HEK293 (cell line): ENCODE results near the gene TPST1.
A peak's percentile ranks its signal among the peaks of the same experiment; 100 is the strongest.

Source experiments
- CTCF ChIA-PET: fragments of 350-600 bp; formaldehyde crosslinking; extraction: SDS; loops from one replicate; lab custom pipeline; 2021; ENCODE audit warnings: antibody characterized with exemption; lab: Yijun Ruan, JAX
- POLR2A ChIA-PET: fragments of 300-600 bp; formaldehyde crosslinking; extraction: SDS; loops from one replicate; lab custom pipeline; 2020; ENCODE audit warnings: antibody characterized with exemption, inconsistent platforms; lab: Yijun Ruan, JAX
- H3K27ac ChIP-seq: fragments of 200-500 bp; sonication (Bioruptor generic); 2 replicates; pipeline ENCODE4 v1.5.1; 2014; ENCODE audit warnings: low read depth, low read length, control low read depth, inconsistent platforms; ENCODE audit errors: extremely low read depth
- H3K36me3 ChIP-seq, 2 experiments: fragments of 200-500 bp in 1 of 2; sonication (Bioruptor generic) in 1 of 2; 1 replicate in 1 of 2; 2 replicates in 1 of 2; pipeline ENCODE4 v1.5.1; 2014 to 2017; ENCODE audit warnings: inconsistent platforms in 2 of 2, low read length in 2 of 2; ENCODE audit not compliant: control insufficient read depth in 2 of 2, insufficient read depth in 1 of 2
- H3K4me1 ChIP-seq: fragments of 200-500 bp; sonication (Bioruptor generic); 2 replicates; pipeline ENCODE4 v1.5.1; 2014; ENCODE audit warnings: mild to moderate bottlenecking, low read length, inconsistent platforms; ENCODE audit not compliant: control insufficient read depth, insufficient read depth
- H3K4me3 ChIP-seq: 2 replicates; pipeline ENCODE4 v1.5.1; 2011; ENCODE audit warnings: low read depth, mild to moderate bottlenecking, control low read depth, low read length, moderate library complexity
- H3K9me3 ChIP-seq: fragments of 200-500 bp; sonication (Bioruptor generic); 2 replicates; pipeline ENCODE4 v1.5.1; 2014; ENCODE audit warnings: low read depth, low read length, inconsistent platforms; ENCODE audit not compliant: control insufficient read depth, insufficient read depth
- IKZF3 ChIP-seq: fragments of 450-650 bp; IDR thresholded peaks from 2 replicates; pipeline ENCODE4 v1.5.0; 2018; ENCODE audit warnings: missing biosample characterization, mild to moderate bottlenecking, missing genetic modification characterization, moderate library complexity
- MZF1 ChIP-seq: fragments of 450-650 bp; formaldehyde crosslinking; IDR thresholded peaks from 2 replicates; pipeline ENCODE4 v1.5.1; 2017; ENCODE audit warnings: missing biosample characterization, missing genetic modification characterization, borderline replicate concordance
- SCRT2 ChIP-seq: fragments of 450-650 bp; formaldehyde crosslinking; IDR thresholded peaks from 2 replicates; pipeline ENCODE4 v1.5.1; 2016; ENCODE audit warnings: missing biosample characterization, missing genetic modification characterization
- SETDB1 ChIP-seq: IDR thresholded peaks from one replicate; pipeline ENCODE4 v1.6.1; 2017; ENCODE audit warnings: mild to moderate bottlenecking, low read length, moderate library complexity, mixed read lengths; ENCODE audit not compliant: insufficient read length
- TRIM28 ChIP-seq: IDR thresholded peaks from 2 replicates; pipeline ENCODE4 v1.6.1; 2011; ENCODE audit warnings: low read length, control low read depth, borderline replicate concordance
- ZFP69B ChIP-seq: fragments of 450-650 bp; formaldehyde crosslinking; IDR thresholded peaks from 2 replicates; pipeline ENCODE4 v1.5.1; 2016; ENCODE audit warnings: missing biosample characterization, missing genetic modification characterization
- ZNF10 ChIP-seq: fragments of 450-650 bp; formaldehyde crosslinking; IDR thresholded peaks from 2 replicates; pipeline ENCODE4 v1.5.1; 2017; ENCODE audit warnings: missing biosample characterization, missing genetic modification characterization
- ZNF138 ChIP-seq: fragments of 450-650 bp; formaldehyde crosslinking; IDR thresholded peaks from 2 replicates; pipeline ENCODE4 v1.5.1; 2016; ENCODE audit warnings: missing biosample characterization, missing genetic modification characterization, borderline replicate concordance
- ZNF248 ChIP-seq: fragments of 450-650 bp; formaldehyde crosslinking; IDR thresholded peaks from 2 replicates; pipeline ENCODE4 v1.5.1; 2017; ENCODE audit warnings: missing biosample characterization, missing genetic modification characterization
- ZNF37A ChIP-seq: fragments of 450-650 bp; IDR thresholded peaks from 2 replicates; pipeline ENCODE4 v1.5.1; 2018; ENCODE audit warnings: missing biosample characterization, missing genetic modification characterization
- ZNF513 ChIP-seq: fragments of 450-650 bp; IDR thresholded peaks from 2 replicates; pipeline ENCODE4 v1.5.1; 2018; ENCODE audit warnings: missing biosample characterization, missing genetic modification characterization
- ZNF626 ChIP-seq: fragments of 450-650 bp; sonication (Bioruptor Pico); formaldehyde crosslinking; IDR thresholded peaks from 2 replicates; pipeline ENCODE4 v1.5.1; 2018; ENCODE audit warnings: missing biosample characterization, missing genetic modification characterization, inconsistent platforms
- ZNF791 ChIP-seq: fragments of 450-650 bp; formaldehyde crosslinking; IDR thresholded peaks from 2 replicates; pipeline ENCODE4 v1.5.1; 2016; ENCODE audit warnings: missing biosample characterization, missing genetic modification characterization
- ZNF830 ChIP-seq: fragments of 450-650 bp; IDR thresholded peaks from 2 replicates; pipeline ENCODE4 v1.5.0; 2018; ENCODE audit warnings: missing biosample characterization, missing genetic modification characterization, low read depth, mild to moderate bottlenecking, moderate library complexity
- ZSCAN30 ChIP-seq: fragments of 450-650 bp; IDR thresholded peaks from 2 replicates; pipeline ENCODE4 v1.5.1; 2018; ENCODE audit warnings: missing biosample characterization, mild to moderate bottlenecking, missing genetic modification characterization, moderate library complexity
- TF ChIP-seq, protein P1 (sequence below): fragments of 450-650 bp; formaldehyde crosslinking; IDR thresholded peaks from 2 replicates; pipeline ENCODE4 v1.5.1; 2016; ENCODE audit warnings: missing biosample characterization, missing genetic modification characterization
- TF ChIP-seq, protein P2 (sequence below): fragments of 450-650 bp; formaldehyde crosslinking; IDR thresholded peaks from 2 replicates; pipeline ENCODE4 v1.5.1; 2016; ENCODE audit warnings: missing biosample characterization, missing genetic modification characterization

TPST1 gene

GRCh38 chr7:66336760-66337159 lies 131.6 kb downstream of the TPST1 start:
- peak; percentile 36; the same call in 1 of the 2 replicates for TF ChIP-seq TRIM28
- no peak for TF ChIP-seq ZNF513
- peak; percentile 86 for TF ChIP-seq SETDB1
- TF ChIP-seq IKZF3 (tag by site-specific recombination), result no peak
- TF ChIP-seq ZNF791, result no peak
- TF ChIP-seq ZSCAN30 (tag by site-specific recombination), result no peak
- ChIA-PET CTCF (interaction anchor here (0.6 kb wide), 1 partner anchor 43 kb away, joined by 3 read pairs; no protein-coding TSS in a partner anchor), POLR2A (no interaction called here)
- Histone ChIP-seq H3K4me3 (no peak overlapping the region), H3K27ac (no peak overlapping the region), H3K4me1 (no peaks in the 10 kb centered on the region), H3K9me3 (no peaks in the 10 kb centered on the region), H3K36me3 (no peaks in the 10 kb centered on the region)

DNA sequence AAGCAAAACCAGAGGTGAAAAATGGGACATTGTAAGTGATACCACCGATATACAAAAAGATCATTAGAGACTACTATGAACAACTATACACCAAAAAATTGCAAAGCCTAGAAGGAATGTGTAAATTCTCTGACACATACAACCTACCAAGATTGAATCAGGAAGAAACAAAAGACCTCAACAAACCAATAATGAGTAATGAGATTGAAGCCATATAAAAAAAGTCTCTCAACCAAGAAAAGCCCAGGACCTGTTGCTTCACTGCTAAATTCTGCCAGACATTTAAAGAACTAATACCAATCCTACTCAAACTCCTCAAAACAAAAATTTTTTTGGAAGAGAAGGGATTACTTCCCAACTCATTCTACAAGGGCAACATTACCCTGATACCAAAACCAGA lies 134.0 kb downstream of the TPST1 start:
- no peaks in the 10 kb centered on the region for H3K4me1 ChIP-seq
- POLR2A ChIA-PET, result no interaction called here
- H3K9me3 ChIP-seq, result no peaks in the 10 kb centered on the region
- H3K36me3 ChIP-seq, result no peaks in the 10 kb centered on the region
- TF ChIP-seq SCRT2 (tag by site-specific recombination) (peak; percentile 73), ZNF248 (tag by site-specific recombination) (no peak)
- TF ChIP-seq, all 188 proteins: peak for 1
- Histone ChIP-seq H3K4me3 (no peak overlapping the region), H3K27ac (no peak overlapping the region)
- CTCF ChIA-PET, result no interaction called here

GRCh38 chr7:66344166-66344565 lies 139.0 kb downstream of the TPST1 start:
- Histone ChIP-seq H3K4me1 (no peaks in the 10 kb centered on the region), H3K4me3 (no peak overlapping the region)
- TF ChIP-seq ZNF10 (tag by site-specific recombination), result no peak
- no peak for TF ChIP-seq ZSCAN30 (tag by site-specific recombination)
- no peak for TF ChIP-seq IKZF3 (tag by site-specific recombination)
- TF ChIP-seq, protein P1, sequence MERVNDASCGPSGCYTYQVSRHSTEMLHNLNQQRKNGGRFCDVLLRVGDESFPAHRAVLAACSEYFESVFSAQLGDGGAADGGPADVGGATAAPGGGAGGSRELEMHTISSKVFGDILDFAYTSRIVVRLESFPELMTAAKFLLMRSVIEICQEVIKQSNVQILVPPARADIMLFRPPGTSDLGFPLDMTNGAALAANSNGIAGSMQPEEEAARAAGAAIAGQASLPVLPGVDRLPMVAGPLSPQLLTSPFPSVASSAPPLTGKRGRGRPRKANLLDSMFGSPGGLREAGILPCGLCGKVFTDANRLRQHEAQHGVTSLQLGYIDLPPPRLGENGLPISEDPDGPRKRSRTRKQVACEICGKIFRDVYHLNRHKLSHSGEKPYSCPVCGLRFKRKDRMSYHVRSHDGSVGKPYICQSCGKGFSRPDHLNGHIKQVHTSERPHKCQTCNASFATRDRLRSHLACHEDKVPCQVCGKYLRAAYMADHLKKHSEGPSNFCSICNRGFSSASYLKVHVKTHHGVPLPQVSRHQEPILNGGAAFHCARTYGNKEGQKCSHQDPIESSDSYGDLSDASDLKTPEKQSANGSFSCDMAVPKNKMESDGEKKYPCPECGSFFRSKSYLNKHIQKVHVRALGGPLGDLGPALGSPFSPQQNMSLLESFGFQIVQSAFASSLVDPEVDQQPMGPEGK (tag by site-specific recombination), result no peak
- TF ChIP-seq ZFP69B (tag by site-specific recombination), result no peak
- TF ChIP-seq, protein P2, sequence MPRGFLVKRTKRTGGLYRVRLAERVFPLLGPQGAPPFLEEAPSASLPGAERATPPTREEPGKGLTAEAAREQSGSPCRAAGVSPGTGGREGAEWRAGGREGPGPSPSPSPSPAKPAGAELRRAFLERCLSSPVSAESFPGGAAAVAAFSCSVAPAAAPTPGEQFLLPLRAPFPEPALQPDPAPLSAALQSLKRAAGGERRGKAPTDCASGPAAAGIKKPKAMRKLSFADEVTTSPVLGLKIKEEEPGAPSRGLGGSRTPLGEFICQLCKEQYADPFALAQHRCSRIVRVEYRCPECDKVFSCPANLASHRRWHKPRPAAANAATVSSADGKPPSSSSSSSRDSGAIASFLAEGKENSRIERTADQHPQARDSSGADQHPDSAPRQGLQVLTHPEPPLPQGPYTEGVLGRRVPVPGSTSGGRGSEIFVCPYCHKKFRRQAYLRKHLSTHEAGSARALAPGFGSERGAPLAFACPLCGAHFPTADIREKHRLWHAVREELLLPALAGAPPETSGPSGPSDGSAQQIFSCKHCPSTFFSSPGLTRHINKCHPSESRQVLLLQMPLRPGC (tag by site-specific recombination), result no peak
- TF ChIP-seq ZNF138 (tag by site-specific recombination), result no peak
- TF ChIP-seq ZNF626 (tag by site-specific recombination), result no peak
- TF ChIP-seq MZF1, result no peak
- no peak for TF ChIP-seq ZNF37A (tag by site-specific recombination)
- TF ChIP-seq ZNF830 (tag by site-specific recombination), result no peak
- TF ChIP-seq, all 188 proteins: peak for 0
- H3K9me3 ChIP-seq, result no peaks in the 10 kb centered on the region
- H3K36me3 ChIP-seq, result no peaks in the 10 kb centered on the region; a peak in 1 of 3 replicates
- CTCF ChIA-PET, result interaction anchor here (0.5 to 0.6 kb wide), 2 partner anchors 138 to 352 kb away, joined by 3 to 4 read pairs; no protein-coding TSS in a partner anchor
- H3K27ac ChIP-seq, result no peak overlapping the region
- POLR2A ChIA-PET, result no interaction called here
